IPS DF 4.7 (cell line): ENCODE measurements around the gene GAS6.
A peak's percentile ranks its signal among the peaks of the same experiment; 100 is the strongest.
"Not testable (repeated sequence)": the region's sequence is repeated elsewhere in the genome, so short reads cannot be mapped to it uniquely, and the experiment has no call there.

ENCODE experiments used
- DNase-seq: peaks from one replicate; pipeline ENCODE4 v3.0.0-alpha.2; 2013; ENCODE audit warnings: low spot score; ENCODE audit errors: extremely low read depth

Gene GAS6

GRCh38 chr13:113808058-113808834 is 55.6 kb downstream of the GAS6 start:
- no peak for DNase-seq

- DNase-seq = no peak
These were observed 57.4 kb downstream of the GAS6 start for GRCh38 chr13:113806526-113806925.

GRCh38 chr13:113806104-113806471 is 57.8 kb downstream of the GAS6 start:
- DNase-seq = no peak

- no peak for DNase-seq
These were observed 58.3 kb downstream of the GAS6 start for GRCh38 chr13:113805431-113806103.

GRCh38 chr13:113804703-113805430 is 59.0 kb downstream of the GAS6 start:
- no peak for DNase-seq

- DNase-seq = no peak
These were observed 59.7 kb downstream of the GAS6 start for GRCh38 chr13:113804017-113804702.

GRCh38 chr13:113803409-113804016 is 60.4 kb downstream of the GAS6 start:
- no peak for DNase-seq

- no peak for DNase-seq
These were observed 61.1 kb downstream of the GAS6 start for GRCh38 chr13:113802761-113803160.

GRCh38 chr13:113802090-113802531 is 61.8 kb downstream of the GAS6 start:
- DNase-seq = peak; percentile 9

- DNase-seq = no peak
These were observed 62.5 kb downstream of the GAS6 start for GRCh38 chr13:113801289-113801961.

GRCh38 chr13:113800576-113800926 is 63.3 kb downstream of the GAS6 start:
- no peak for DNase-seq

GRCh38 chr13:113798200-113798811 is 65.6 kb downstream of the GAS6 start:
- DNase-seq = no peak

GRCh38 chr13:113796964-113797676 is 66.8 kb downstream of the GAS6 start:
- DNase-seq = no peak

- no peak for DNase-seq
These were observed 67.5 kb downstream of the GAS6 start for GRCh38 chr13:113796211-113796963.

- DNase-seq = not testable (repeated sequence)
These were observed 68.5 kb downstream of the GAS6 start for GRCh38 chr13:113795362-113795761.

GRCh38 chr13:113794764-113795173 is 69.1 kb downstream of the GAS6 start:
- no peak for DNase-seq

GRCh38 chr13:113794086-113794485 is 69.8 kb downstream of the GAS6 start:
- no peak for DNase-seq

GRCh38 chr13:113793718-113794085 is 70.2 kb downstream of the GAS6 start:
- no peak for DNase-seq
